ENCODE measurements around the gene HTR3B.
"Not testable (repeated sequence)": the region's sequence is repeated elsewhere in the genome, so short reads cannot be mapped to it uniquely, and the experiment has no call there.

Gene HTR3B

GRCh38 chr11:113904379-113905101, at the start of gene HTR3B:
TSS of gene HTR3B (plus strand) at chr11:113904796. CDS start at chr11:113904934, 138 bp downstream.
- DNase-seq (ENCODE audit: low read depth): no peak

- DNase-seq (ENCODE audit: low read depth): no peak
These were observed 48.8 kb upstream of the HTR3B start for GRCh38 chr11:113855803-113856202.

- no peak for DNase-seq (ENCODE audit: low read depth)
These were observed 47.4 kb upstream of the HTR3B start for GRCh38 chr11:113856966-113857759.

GRCh38 chr11:113859665-113860064, 44.9 kb upstream of the HTR3B start:
- no peak for DNase-seq (ENCODE audit: low read depth)

GRCh38 chr11:113862435-113862834, 42.2 kb upstream of the HTR3B start:
- DNase-seq (ENCODE audit: low read depth): peak; percentile 16

- DNase-seq (ENCODE audit: low read depth): no peak
These were observed 40.2 kb upstream of the HTR3B start for GRCh38 chr11:113864410-113864809.

GRCh38 chr11:113865873-113866272, 38.7 kb upstream of the HTR3B start:
- no peak for DNase-seq (ENCODE audit: low read depth)

GRCh38 chr11:113867843-113868503, 36.6 kb upstream of the HTR3B start:
- no peak for DNase-seq (ENCODE audit: low read depth)

GRCh38 chr11:113871336-113871735, 33.3 kb upstream of the HTR3B start:
- no peak for DNase-seq (ENCODE audit: low read depth)

- DNase-seq (ENCODE audit: low read depth): no peak
These were observed 31.4 kb upstream of the HTR3B start for GRCh38 chr11:113873236-113873626.

GRCh38 chr11:113874096-113874495, 30.5 kb upstream of the HTR3B start:
- DNase-seq (ENCODE audit: low read depth): no peak

GRCh38 chr11:113874581-113875233, 29.9 kb upstream of the HTR3B start:
- DNase-seq (ENCODE audit: low read depth): no peak

- peak; percentile 95 for DNase-seq (ENCODE audit: low read depth)
These were observed 29.1 kb upstream of the HTR3B start, which contains the start of gene USP28 for GRCh38 chr11:113875234-113876073. TSS of gene USP28 (minus strand) at chr11:113875572. CDS start at chr11:113875501, 71 bp downstream.

GRCh38 chr11:113876074-113876797, 28.4 kb upstream of the HTR3B start:
- no peak for DNase-seq (ENCODE audit: low read depth)

GRCh38 chr11:113876798-113877669, 27.6 kb upstream of the HTR3B start:
- no peak for DNase-seq (ENCODE audit: low read depth)

GRCh38 chr11:113877670-113878055, 26.9 kb upstream of the HTR3B start:
- no peak for DNase-seq (ENCODE audit: low read depth)

GRCh38 chr11:113879446-113879845, 25.1 kb upstream of the HTR3B start:
- DNase-seq (ENCODE audit: low read depth): not testable (repeated sequence)

- no peak for DNase-seq (ENCODE audit: low read depth)
These were observed 23.6 kb upstream of the HTR3B start for GRCh38 chr11:113880971-113881370.

- no peak for DNase-seq (ENCODE audit: low read depth)
These were observed 22.7 kb upstream of the HTR3B start for GRCh38 chr11:113881856-113882255.

Measured in fibroblast of gingiva (primary cell).